Activated naive CD8-positive, alpha-beta T cell treated with anti-CD3 and anti-CD28 coated beads, Interleukin-2, amount 50 U/mL, for 24 hours (primary cell): ENCODE results near the gene EGFR.
"Not testable (repeated sequence)": the region's sequence is repeated elsewhere in the genome, so short reads cannot be mapped to it uniquely, and the experiment has no call there.

ENCODE experiments used
- ATAC-seq: fragments of 150-1000 bp; cut with Tn5 transposase; one replicate; pipeline ENCODE4 v1.10.0; 2021
- DNase-seq: peaks from one replicate; pipeline ENCODE4 v3.0.0; 2021
- H3K27ac Mint-ChIP-seq: one replicate; pipeline ENCODE4 v1.8.0; 2021; ENCODE audit warnings: mild to moderate bottlenecking, mixed read lengths
- H3K27me3 Mint-ChIP-seq: one replicate; pipeline ENCODE4 v1.8.0; 2021; ENCODE audit warnings: mixed read lengths
- H3K36me3 Mint-ChIP-seq: one replicate; pipeline ENCODE4 v1.8.0; 2021; ENCODE audit warnings: low read depth, mixed read lengths
- H3K4me1 Mint-ChIP-seq: one replicate; pipeline ENCODE4 v1.8.0; 2021; ENCODE audit warnings: mixed read lengths
- H3K4me3 Mint-ChIP-seq: one replicate; pipeline ENCODE4 v1.8.0; 2021; ENCODE audit warnings: mild to moderate bottlenecking, moderate library complexity, mixed read lengths
- H3K9me3 Mint-ChIP-seq: one replicate; pipeline ENCODE4 v1.8.0; 2021; ENCODE audit warnings: mixed read lengths

Gene EGFR

DNA sequence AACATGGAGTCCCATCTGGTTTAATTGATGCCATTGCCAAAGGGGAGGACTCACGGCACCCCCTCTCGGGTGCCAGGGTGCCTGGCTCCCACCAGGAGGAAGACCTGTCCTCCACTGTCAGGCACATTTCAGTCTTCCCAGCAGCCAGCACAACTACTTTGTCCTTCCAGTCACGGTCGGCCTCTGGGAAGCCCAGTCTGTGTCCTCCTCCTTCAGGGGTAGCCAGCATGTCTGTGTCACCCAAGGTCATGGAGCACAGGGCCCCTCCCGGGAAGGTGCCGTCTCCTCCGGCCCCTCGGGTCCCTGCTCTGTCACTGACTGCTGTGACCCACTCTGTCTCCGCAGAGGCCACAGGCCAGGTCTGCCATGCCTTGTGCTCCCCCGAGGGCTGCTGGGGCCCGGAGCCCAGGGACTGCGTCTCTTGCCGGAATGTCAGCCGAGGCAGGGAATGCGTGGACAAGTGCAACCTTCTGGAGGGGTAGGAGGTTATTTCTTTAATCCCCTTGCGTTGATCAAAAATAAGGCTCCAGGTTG is 142.4 kb downstream of the EGFR start:
- DNase-seq = no peak
- H3K4me1 Mint-ChIP-seq = no peaks in the 10 kb centered on the region
- H3K36me3 Mint-ChIP-seq = no peaks in the 10 kb centered on the region
- H3K4me3 Mint-ChIP-seq = no peak overlapping the region
- H3K9me3 Mint-ChIP-seq = peaks cover under 1% of the 10 kb centered on the region
- H3K27me3 Mint-ChIP-seq = no peaks in the 10 kb centered on the region
- no peak for ATAC-seq
- no peak overlapping the region for H3K27ac Mint-ChIP-seq

DNA sequence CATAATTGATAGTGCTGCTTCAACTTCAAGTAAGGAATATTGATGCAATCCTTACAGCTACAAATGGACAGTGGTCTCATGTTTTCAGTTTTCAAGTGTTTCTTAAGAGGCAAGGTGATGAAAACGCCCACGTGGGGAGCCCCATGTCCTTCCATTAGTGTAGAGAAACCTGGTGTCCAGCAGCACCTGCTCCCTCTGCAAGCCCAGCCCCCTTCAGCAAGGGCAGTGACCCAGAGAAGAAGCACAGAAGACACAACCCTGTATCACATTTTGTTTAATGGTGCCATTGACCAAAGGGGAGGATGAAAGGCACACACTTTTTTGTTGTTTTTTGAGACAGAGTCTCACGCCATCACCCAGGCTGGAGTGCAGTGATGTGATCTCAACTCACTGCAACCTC is 143.7 kb downstream of the EGFR start:
- DNase-seq (no peak), ATAC-seq (no peak)
- Mint-ChIP-seq H3K36me3 (no peaks in the 10 kb centered on the region), H3K27ac (no peak overlapping the region), H3K27me3 (no peaks in the 10 kb centered on the region), H3K9me3 (peaks cover 9% of the 10 kb centered on the region), H3K4me3 (no peak overlapping the region), H3K4me1 (no peaks in the 10 kb centered on the region)

DNA sequence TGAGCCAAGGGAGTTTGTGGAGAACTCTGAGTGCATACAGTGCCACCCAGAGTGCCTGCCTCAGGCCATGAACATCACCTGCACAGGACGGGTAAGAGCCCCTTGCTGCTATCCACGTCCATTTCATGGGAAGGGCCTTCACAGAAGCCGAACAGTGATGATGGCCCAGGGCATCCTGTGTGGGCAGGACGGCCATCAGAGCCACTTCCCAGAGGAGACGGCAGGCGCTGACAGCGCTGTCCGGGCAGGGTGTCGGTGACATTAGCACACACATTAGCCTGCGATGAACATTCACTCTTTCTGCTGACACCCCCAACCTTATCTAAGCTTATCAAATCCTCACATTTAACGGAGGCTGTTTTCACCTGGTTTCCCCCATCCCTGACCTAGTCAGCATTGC is 144.9 kb downstream of the EGFR start:
- ATAC-seq (no peak), DNase-seq (no peak)
- peaks cover 9% of the 10 kb centered on the region for H3K9me3 Mint-ChIP-seq
- H3K4me3 Mint-ChIP-seq = no peak overlapping the region
- H3K36me3 Mint-ChIP-seq = no peaks in the 10 kb centered on the region
- H3K4me1 Mint-ChIP-seq = no peaks in the 10 kb centered on the region
- H3K27ac Mint-ChIP-seq = no peak overlapping the region
- no peaks in the 10 kb centered on the region for H3K27me3 Mint-ChIP-seq

DNA sequence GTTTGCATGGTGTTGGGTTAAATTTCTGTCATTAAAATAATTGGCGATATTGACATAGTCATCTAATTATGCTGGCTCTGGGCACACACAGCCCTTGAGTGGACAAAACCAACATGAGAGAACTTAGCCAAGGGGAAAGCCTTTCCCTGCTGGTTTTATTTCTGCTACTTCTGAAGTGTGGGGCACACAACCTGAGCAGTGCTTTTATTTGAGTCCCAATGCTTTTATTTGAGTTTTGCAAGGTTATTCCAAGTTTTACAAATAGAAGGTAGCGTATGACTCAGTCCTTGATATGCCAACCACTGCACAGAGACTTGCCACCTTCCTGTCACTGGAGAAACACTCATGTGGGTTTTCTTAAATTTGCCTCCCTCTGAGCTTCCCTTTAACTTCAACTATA is 145.7 kb downstream of the EGFR start:
- H3K27me3 Mint-ChIP-seq = no peaks in the 10 kb centered on the region
- DNase-seq = no peak

DNA sequence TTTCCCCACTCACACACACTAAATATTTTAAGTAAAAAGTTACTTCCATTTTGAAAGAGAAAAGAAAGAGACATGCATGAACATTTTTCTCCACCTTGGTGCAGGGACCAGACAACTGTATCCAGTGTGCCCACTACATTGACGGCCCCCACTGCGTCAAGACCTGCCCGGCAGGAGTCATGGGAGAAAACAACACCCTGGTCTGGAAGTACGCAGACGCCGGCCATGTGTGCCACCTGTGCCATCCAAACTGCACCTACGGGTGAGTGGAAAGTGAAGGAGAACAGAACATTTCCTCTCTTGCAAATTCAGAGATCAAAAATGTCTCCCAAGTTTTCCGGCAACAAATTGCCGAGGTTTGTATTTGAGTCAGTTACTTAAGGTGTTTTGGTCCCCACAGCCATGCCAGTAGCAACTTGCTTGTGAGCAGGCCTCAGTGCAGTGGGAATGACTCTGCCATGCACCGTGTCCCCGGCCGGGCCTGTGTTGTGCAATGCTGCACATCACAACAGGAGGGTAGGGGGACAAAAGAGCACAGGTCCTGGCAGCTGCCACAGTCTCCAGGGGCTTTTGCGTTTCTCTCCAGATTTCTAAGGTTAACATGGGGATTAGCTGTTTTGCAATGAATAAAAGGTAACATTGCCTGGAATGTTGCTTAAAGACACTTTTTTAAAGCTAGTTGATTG is 146.5 kb downstream of the EGFR start:
- peaks cover 9% of the 10 kb centered on the region for H3K9me3 Mint-ChIP-seq
- H3K4me1 Mint-ChIP-seq = no peaks in the 10 kb centered on the region
- ATAC-seq (no peak), DNase-seq (no peak)
- H3K4me3 Mint-ChIP-seq = no peak overlapping the region
- no peaks in the 10 kb centered on the region for H3K36me3 Mint-ChIP-seq
- H3K27ac Mint-ChIP-seq = no peak overlapping the region
- no peaks in the 10 kb centered on the region for H3K27me3 Mint-ChIP-seq

More for the DNA sequence above, 145.7 kb downstream of the EGFR start:
- Mint-ChIP-seq H3K9me3 (peaks cover 9% of the 10 kb centered on the region), H3K36me3 (no peaks in the 10 kb centered on the region), H3K4me1 (no peaks in the 10 kb centered on the region), H3K4me3 (no peak overlapping the region), H3K27ac (no peak overlapping the region)
- ATAC-seq = no peak

DNA sequence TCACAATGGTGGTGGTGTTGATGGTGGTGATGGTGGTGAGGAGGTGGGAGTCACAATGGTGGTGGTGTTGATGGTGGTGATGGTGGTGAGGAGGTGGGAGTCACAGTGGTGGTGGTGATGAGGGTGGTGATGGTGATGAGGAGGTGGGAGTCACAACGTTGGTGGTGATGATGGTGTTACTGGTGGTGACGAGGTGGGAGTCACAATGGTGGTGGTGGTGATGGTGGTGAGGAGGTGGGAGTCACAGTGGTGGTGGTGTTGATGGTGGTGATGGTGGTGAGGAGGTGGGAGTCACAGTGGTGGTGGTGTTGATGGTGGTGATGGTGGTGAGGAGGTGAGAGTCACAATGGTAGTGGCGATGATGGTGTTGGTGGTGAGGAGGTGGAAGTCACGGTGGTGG is 148.5 kb downstream of the EGFR start:
- not testable (repeated sequence) for DNase-seq, H3K4me3 Mint-ChIP-seq, H3K27me3 Mint-ChIP-seq, H3K36me3 Mint-ChIP-seq, H3K9me3 Mint-ChIP-seq, H3K4me1 Mint-ChIP-seq, ATAC-seq, H3K27ac Mint-ChIP-seq

- H3K4me1 Mint-ChIP-seq = no peaks in the 10 kb centered on the region
- ATAC-seq = no peak
- no peak overlapping the region for H3K27ac Mint-ChIP-seq
- H3K4me3 Mint-ChIP-seq = no peak overlapping the region
- H3K9me3 Mint-ChIP-seq = peaks cover 9% of the 10 kb centered on the region
- DNase-seq = no peak
- no peaks in the 10 kb centered on the region for H3K36me3 Mint-ChIP-seq
- no peaks in the 10 kb centered on the region for H3K27me3 Mint-ChIP-seq
Observed at GRCh38 chr7:55170335-55171069, 151.7 kb downstream of the EGFR start.

DNA sequence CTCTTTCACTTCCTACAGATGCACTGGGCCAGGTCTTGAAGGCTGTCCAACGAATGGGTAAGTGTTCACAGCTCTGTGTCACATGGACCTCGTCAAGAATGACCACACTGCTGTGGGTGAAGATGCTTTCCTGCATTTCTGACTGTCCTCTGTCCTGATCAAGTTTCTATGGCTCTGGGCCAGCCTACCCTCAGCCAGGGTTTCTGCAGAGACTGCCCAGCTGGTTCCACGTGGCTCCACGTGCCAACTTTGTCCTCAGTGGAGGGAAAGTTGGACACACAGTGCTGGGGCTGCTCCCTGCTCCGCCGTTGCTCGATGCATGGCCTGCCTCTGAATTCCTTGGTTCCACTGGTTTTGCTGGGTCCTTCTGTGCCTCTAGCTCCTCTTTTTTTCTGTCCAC is 152.3 kb downstream of the EGFR start:
- Mint-ChIP-seq H3K27me3 (no peaks in the 10 kb centered on the region), H3K27ac (no peak overlapping the region)

DNA sequence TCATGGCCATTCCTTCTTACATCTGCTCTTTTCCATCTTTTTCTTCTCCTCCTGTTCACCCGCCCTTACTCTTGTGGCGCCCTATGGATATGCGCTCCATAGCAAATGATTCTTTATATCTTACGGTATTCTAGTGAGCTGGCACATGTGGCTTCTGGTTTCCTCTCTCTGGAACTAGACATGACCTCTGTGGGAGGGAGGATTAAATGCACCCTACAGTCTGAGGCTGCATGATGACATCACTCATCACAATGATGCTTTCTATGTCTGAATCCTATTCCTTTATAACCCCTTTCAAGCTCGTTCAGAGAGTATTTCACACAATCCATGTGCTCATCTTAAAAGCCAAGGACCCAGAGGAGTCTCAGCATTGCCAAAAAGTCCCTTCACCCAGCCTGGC is 153.3 kb downstream of the EGFR start:
- Mint-ChIP-seq H3K27ac (no peak overlapping the region), H3K36me3 (no peaks in the 10 kb centered on the region), H3K4me3 (no peak overlapping the region), H3K27me3 (no peaks in the 10 kb centered on the region), H3K9me3 (no peaks in the 10 kb centered on the region), H3K4me1 (no peaks in the 10 kb centered on the region)
- ATAC-seq (no peak), DNase-seq (no peak)

More for the DNA sequence above, 152.3 kb downstream of the EGFR start:
- Mint-ChIP-seq H3K4me3 (no peak overlapping the region), H3K4me1 (no peaks in the 10 kb centered on the region), H3K36me3 (no peaks in the 10 kb centered on the region), H3K9me3 (peaks cover 9% of the 10 kb centered on the region)
- ATAC-seq (no peak), DNase-seq (no peak)

- DNase-seq = no peak
- H3K4me1 Mint-ChIP-seq = no peaks in the 10 kb centered on the region
- ATAC-seq = no peak
- H3K36me3 Mint-ChIP-seq = no peaks in the 10 kb centered on the region
- no peaks in the 10 kb centered on the region for H3K9me3 Mint-ChIP-seq
- H3K27me3 Mint-ChIP-seq = no peaks in the 10 kb centered on the region
- no peak overlapping the region for H3K27ac Mint-ChIP-seq
- H3K4me3 Mint-ChIP-seq = no peak overlapping the region
Observed at GRCh38 chr7:55172881-55173609, 154.2 kb downstream of the EGFR start.

DNA sequence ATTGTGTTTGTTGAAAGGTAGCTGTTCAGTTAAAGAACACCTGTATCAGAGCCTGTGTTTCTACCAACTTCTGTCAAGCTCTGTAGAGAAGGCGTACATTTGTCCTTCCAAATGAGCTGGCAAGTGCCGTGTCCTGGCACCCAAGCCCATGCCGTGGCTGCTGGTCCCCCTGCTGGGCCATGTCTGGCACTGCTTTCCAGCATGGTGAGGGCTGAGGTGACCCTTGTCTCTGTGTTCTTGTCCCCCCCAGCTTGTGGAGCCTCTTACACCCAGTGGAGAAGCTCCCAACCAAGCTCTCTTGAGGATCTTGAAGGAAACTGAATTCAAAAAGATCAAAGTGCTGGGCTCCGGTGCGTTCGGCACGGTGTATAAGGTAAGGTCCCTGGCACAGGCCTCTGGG is 154.9 kb downstream of the EGFR start:
- ATAC-seq (no peak), DNase-seq (no peak)
- no peak overlapping the region for H3K27ac Mint-ChIP-seq
- no peaks in the 10 kb centered on the region for H3K4me1 Mint-ChIP-seq
- no peak overlapping the region for H3K4me3 Mint-ChIP-seq
- no peaks in the 10 kb centered on the region for H3K27me3 Mint-ChIP-seq
- H3K36me3 Mint-ChIP-seq = no peaks in the 10 kb centered on the region
- H3K9me3 Mint-ChIP-seq = no peaks in the 10 kb centered on the region

DNA sequence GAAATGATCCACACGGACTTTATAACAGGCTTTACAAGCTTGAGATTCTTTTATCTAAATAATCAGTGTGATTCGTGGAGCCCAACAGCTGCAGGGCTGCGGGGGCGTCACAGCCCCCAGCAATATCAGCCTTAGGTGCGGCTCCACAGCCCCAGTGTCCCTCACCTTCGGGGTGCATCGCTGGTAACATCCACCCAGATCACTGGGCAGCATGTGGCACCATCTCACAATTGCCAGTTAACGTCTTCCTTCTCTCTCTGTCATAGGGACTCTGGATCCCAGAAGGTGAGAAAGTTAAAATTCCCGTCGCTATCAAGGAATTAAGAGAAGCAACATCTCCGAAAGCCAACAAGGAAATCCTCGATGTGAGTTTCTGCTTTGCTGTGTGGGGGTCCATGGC is 155.6 kb downstream of the EGFR start:
- no peaks in the 10 kb centered on the region for H3K9me3 Mint-ChIP-seq
- no peaks in the 10 kb centered on the region for H3K36me3 Mint-ChIP-seq
- H3K4me3 Mint-ChIP-seq = no peak overlapping the region
- DNase-seq (no peak), ATAC-seq (no peak)
- no peaks in the 10 kb centered on the region for H3K27me3 Mint-ChIP-seq
- no peaks in the 10 kb centered on the region for H3K4me1 Mint-ChIP-seq
- H3K27ac Mint-ChIP-seq = no peak overlapping the region

DNA sequence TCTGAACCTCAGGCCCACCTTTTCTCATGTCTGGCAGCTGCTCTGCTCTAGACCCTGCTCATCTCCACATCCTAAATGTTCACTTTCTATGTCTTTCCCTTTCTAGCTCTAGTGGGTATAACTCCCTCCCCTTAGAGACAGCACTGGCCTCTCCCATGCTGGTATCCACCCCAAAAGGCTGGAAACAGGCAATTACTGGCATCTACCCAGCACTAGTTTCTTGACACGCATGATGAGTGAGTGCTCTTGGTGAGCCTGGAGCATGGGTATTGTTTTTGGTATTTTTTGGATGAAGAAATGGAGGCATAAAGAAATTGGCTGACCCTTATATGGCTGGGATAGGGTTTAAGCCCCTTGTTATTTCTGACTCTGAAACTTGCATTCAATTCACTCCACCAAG is 156.0 kb downstream of the EGFR start:
- no peak for DNase-seq
- no peak for ATAC-seq
- Mint-ChIP-seq H3K36me3 (no peaks in the 10 kb centered on the region), H3K9me3 (no peaks in the 10 kb centered on the region), H3K4me3 (no peak overlapping the region), H3K27me3 (no peaks in the 10 kb centered on the region), H3K27ac (no peak overlapping the region), H3K4me1 (no peaks in the 10 kb centered on the region)

GRCh38 chr7:55177068-55177530 is 158.3 kb downstream of the EGFR start:
- H3K27me3 Mint-ChIP-seq = no peaks in the 10 kb centered on the region
- no peak for DNase-seq

More at GRCh38 chr7:55177068-55177530, 158.3 kb downstream of the EGFR start:
- Mint-ChIP-seq H3K27ac (no peak overlapping the region), H3K4me1 (no peaks in the 10 kb centered on the region), H3K36me3 (no peaks in the 10 kb centered on the region), H3K4me3 (no peak overlapping the region), H3K9me3 (no peaks in the 10 kb centered on the region)
- no peak for ATAC-seq
